ENCODE data around the gene GPM6B. TPM values are rescaled to one million over a fixed set of nuclear protein-coding genes. Genes with fewer than 3 reads are reported as not detected.

The GPM6B gene
- total and polyA plus RNA-seq, 8 donors: 0.29 to 67.9 (median 8.3) TPM

GRCh38 chrX:13764281-13764680 is 52.6 kb downstream of the GPM6B start:
- intact Hi-C loops (cut with DNase I; ENCODE audit: low total_unique reads): no loop called here
- Histone ChIP-seq H3K4me1 (peaks cover 13 to 60% (median 31%) of the 10 kb centered on the region in 4 donors), H3K36me3 (peaks cover 0 to 78% (median 54%) of the 10 kb centered on the region in 4 donors), H3K9me3 (no peaks in the 10 kb centered on the region), H3K4me3 (no peak overlapping the region), H3K27ac (peak overlapping the region; percentile 49 to 68 (median 64)), H3K27me3 (no peaks in the 10 kb centered on the region)
- 35 to 65% (median 48%) methylated on average over 7 of the region's 7 CpGs for WGBS, 5 donors
- DNase-seq: no peak
- TF ChIP-seq CTCF (IDR thresholded peaks at IDR 0.05) (no peak), POLR2AphosphoS5 (IDR thresholded peaks at IDR 0.05) (no peak), EP300 (IDR thresholded peaks at IDR 0.05) (no peak), POLR2A (IDR thresholded peaks at IDR 0.05) (no peak)

DNA sequence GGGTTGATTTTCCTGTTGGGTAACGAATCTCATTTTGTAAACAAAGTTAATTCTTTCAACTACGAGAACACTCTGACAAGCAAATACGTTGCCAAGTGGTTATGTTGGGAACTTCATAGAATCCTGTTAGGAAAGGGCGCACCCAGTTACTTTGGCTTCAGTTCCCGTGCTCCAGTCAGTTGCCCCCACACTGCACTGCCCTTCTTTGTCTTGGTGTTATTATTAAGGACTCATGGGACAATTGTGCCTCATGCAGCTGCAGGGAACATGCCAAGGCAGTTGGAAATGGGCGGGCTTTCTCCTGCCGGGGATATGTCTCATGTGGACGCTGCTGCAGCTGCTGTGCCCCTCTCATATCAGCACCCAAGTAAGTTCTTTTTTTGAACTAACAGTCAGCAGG is 53.4 kb downstream of the GPM6B start:
- Histone ChIP-seq H3K27me3 (no peaks in the 10 kb centered on the region), H3K4me1 (peaks cover 13 to 60% (median 31%) of the 10 kb centered on the region in 4 donors), H3K27ac (peak overlapping the region in 4 of 5 donors; percentile 49 to 68 (median 64)), H3K36me3 (peaks cover 0 to 78% (median 54%) of the 10 kb centered on the region in 4 donors), H3K4me3 (no peak overlapping the region), H3K9me3 (no peaks in the 10 kb centered on the region)
- intact Hi-C loops (cut with DNase I; ENCODE audit: low total_unique reads): no loop called here
- 20 to 55% (median 30%) methylated on average over 8 of the region's 8 CpGs for WGBS, 5 donors
- TF ChIP-seq EP300 (IDR thresholded peaks at IDR 0.05): no peak
- no peak for TF ChIP-seq POLR2A (IDR thresholded peaks at IDR 0.05)
- peak in 2 of 3 donors; percentile 38 to 39 for TF ChIP-seq POLR2AphosphoS5 (IDR thresholded peaks at IDR 0.05)
- TF ChIP-seq CTCF (IDR thresholded peaks at IDR 0.05): peak in 1 of 7 experiments; percentile 10
- peak in 1 of 2 donors; percentile 52 for DNase-seq

DNA sequence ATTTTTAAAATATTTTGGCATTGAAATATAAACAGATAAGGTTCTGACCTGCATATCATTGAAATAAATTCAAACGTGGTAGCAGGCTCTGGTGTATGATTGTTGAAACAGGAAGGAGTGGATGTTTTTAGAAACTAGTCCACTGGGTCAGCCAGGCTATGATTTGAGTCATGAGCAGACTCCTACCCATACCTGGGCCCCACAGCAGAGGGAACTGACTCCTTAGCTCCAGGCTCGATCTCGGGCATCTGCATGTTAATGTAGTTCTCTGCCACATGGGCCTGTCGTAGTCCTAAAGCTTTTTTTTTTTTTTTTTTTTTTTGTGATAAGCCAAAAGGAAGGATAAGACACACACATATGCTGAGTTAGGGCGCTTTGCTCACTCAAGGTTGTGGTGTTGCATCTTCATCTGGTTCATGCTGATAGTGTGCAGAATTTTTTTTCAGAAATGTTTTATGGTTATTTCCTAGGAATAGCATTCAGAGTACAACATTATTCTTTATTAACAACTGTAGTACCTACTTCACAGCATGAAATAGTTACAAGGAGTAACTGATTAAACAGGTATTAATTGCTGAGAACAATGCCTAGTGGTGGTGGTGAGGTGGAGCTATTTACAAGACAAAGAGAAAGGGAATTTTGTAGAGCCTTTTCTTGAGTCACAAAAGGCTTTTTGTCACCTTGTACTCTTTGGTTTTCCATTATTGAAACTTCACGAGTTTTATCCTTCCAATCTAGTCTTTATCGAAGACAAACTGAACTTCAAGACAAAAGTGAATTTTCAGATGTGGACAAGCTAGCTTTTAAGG is 55.1 kb downstream of the GPM6B start:
- Histone ChIP-seq H3K27ac (peak overlapping the region in 4 of 5 donors; percentile 11 to 64 (median 32)), H3K4me1 (peaks cover 13 to 60% (median 31%) of the 10 kb centered on the region in 4 donors), H3K9me3 (no peaks in the 10 kb centered on the region), H3K36me3 (peaks cover 0 to 78% (median 54%) of the 10 kb centered on the region in 4 donors), H3K27me3 (no peaks in the 10 kb centered on the region), H3K4me3 (no peak overlapping the region)
- intact Hi-C loops (cut with DNase I; ENCODE audit: low total_unique reads): no loop called here
- TF ChIP-seq EP300 (IDR thresholded peaks at IDR 0.05) (no peak), POLR2AphosphoS5 (IDR thresholded peaks at IDR 0.05) (no peak), POLR2A (IDR thresholded peaks at IDR 0.05) (no peak), CTCF (IDR thresholded peaks at IDR 0.05) (no peak)
- DNase-seq: peak in 1 of 2 donors; percentile 50
- WGBS, 5 donors: 32 to 56% (median 47%) methylated on average over 7 of the region's 7 CpGs

GRCh38 chrX:13760426-13760825 is 56.5 kb downstream of the GPM6B start:
- Histone ChIP-seq H3K27me3 (no peaks in the 10 kb centered on the region), H3K27ac (peak overlapping the region in 2 of 5 donors; percentile 32 to 35), H3K4me1 (peaks cover 13 to 50% (median 25%) of the 10 kb centered on the region in 4 donors), H3K36me3 (peaks cover 0 to 79% (median 53%) of the 10 kb centered on the region in 4 donors), H3K9me3 (no peaks in the 10 kb centered on the region), H3K4me3 (no peak overlapping the region)
- intact Hi-C loops (cut with DNase I; ENCODE audit: low total_unique reads): no loop called here
- TF ChIP-seq EP300 (IDR thresholded peaks at IDR 0.05) (no peak), CTCF (IDR thresholded peaks at IDR 0.05) (no peak), POLR2AphosphoS5 (IDR thresholded peaks at IDR 0.05) (no peak), POLR2A (IDR thresholded peaks at IDR 0.05) (no peak)
- no peak for DNase-seq
- WGBS, 5 donors: 51 to 78% (median 71%) methylated on average over 8 to 13 of the region's 13 CpGs

Data from stomach (tissue), 9 donors.